GM21786 (cell line): ENCODE results near the gene AASS.

Experiments used
- ATAC-seq: cut with Tn5 transposase; IDR thresholded peaks from one replicate; pipeline ENCODE4 v1.9.1; 2021; ENCODE audit not compliant: unreplicated experiment

AASS gene

DNA sequence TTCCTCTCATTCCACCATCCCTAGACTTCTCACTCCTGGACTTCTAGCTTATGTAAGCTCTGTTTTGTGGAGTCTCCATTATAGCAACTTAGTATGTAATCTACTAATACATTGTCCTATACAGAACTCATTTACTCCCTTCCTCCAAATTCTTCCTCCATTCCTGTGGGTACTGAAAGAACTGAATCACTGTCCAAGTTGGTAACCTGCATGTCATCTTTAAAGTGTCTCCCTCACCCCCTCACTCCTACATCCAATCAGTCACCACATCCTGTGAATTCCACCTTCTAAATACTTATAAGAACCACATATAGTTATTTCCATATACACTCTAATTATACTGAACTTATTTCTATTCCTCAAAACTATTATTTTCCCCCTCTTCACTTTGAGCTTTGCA is 20.3 kb downstream of the AASS start:
- ATAC-seq = no peak

DNA sequence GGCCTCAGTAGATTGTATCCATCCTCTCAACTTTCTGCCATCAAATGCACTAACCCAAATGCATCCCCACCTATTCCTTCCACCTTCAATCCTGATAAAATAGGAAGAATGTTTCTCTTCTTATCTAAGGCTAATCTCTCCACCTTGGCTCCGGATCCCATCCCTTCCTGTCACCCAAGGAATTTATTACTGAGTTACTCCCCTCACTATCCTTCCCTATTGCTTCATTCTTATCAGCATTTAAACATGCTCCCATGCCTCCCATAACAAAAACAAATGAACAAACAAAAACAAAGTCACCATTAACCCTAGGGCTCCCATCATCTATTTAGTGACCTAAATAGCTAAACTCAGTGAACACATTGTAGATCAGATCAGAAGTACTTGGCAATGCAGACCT is 25.3 kb downstream of the AASS start:
- ATAC-seq = no peak

DNA sequence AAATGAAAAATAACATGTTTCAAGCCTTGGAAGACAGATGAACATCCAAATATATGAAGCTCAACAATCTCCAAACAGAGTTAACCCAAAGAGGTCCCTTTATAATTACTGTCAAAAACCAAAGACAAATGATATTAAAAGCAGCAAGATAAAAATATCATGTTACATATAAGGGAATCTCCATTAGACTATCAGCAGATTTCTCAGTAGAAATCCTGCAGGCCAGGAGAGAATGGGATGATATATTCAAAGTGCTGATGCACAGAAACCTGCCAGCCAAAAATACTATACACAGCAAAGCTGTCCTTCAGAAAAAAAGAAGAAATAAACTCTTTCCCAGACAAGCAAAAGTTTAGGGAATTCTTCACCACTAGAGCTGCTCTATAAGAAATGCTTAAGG is 41.0 kb downstream of the AASS start:
- ATAC-seq = no peak

DNA sequence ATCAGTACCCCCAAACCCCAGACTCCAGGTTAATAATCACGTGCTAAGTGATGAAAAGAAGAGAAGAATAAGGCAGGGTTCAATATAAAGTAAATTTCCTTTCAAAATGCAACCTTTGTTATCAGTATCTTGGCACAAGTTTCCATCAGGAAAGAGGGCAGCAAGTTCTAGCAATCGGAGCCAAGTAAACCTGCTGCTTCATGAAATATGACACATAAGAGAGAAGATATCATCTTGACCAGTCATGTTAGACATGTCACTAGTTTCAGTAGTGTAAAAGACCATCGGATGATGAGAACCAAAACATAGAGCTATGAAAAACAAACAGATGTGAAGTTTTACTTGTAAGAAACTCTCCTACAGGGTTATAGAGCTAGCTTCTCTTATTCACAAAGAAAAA is 44.0 kb downstream of the AASS start:
- no peak for ATAC-seq

DNA sequence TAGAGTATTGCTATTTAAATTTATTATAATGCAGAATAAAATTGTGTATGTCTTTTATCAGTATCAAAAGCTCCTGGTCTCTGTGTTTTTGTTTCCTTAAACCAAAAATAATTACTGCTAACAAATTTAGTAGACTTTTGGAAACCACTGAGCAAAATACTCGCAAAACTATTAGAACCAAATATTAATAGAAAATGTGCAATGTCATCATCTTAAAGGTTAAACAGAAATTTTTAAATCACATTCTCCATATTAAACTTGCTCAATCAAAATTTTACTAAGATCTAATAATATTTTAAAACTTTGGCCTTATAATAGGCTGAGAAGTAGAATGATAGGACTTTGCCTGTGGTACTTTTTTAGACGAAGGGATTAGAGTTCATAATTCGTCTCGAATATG is 48.4 kb downstream of the AASS start:
- ATAC-seq = no peak

DNA sequence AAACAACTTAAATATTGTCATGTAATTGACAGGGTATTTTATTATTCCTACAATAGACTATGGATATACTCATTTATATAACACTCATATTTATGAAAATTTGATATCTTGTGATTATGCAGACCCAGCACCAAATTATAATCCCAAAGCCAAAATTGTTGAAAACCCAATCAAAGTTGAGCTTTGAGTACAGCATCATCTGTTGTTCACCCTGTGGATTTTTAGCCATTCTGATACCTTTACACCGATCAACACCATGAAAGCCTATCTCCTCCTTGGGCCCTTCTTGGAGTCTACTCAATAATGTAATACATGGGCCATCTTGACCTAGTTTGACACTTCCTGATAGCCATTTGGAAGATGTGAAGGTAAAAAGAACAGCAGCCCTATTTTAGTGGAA is 49.5 kb downstream of the AASS start:
- ATAC-seq = no peak

DNA sequence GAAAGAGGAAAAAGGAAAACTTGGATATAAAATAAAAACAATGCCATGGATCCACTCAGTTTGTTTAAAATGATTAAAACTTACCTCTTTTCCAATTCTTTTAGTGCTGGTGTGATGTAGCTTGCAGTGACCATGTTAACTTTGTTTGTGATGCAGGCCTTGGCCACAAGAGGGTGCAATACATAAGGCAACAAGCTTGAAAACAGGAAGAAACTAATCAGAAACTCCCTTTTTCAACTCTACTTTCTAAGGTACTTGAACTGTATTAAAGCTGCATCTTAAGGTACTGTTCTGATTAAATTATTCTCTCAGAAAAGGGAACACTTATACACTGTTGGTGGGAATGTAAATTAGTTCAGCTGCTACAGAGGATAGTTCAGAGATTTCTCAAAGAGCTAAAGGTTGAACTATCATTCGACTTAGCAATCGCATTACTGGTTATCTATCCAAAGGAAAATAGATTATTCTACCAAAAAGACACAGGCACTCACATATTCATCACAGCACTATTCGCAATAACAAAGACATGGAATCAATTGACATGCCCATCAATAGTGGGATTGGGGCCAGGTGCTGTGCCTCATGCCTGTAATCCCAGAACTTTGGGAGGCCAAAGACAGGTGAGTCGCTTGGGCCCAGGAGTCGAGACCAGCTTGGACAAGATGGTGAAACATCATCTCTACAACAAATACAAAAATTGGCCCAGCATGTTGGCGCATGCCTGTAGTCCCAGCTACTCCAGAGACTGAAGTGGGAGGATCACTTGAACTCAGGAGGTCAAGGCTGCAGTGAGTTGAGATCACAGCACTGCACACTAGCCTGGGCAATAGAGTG is 50.9 kb downstream of the AASS start:
- ATAC-seq = peak; percentile 97

DNA sequence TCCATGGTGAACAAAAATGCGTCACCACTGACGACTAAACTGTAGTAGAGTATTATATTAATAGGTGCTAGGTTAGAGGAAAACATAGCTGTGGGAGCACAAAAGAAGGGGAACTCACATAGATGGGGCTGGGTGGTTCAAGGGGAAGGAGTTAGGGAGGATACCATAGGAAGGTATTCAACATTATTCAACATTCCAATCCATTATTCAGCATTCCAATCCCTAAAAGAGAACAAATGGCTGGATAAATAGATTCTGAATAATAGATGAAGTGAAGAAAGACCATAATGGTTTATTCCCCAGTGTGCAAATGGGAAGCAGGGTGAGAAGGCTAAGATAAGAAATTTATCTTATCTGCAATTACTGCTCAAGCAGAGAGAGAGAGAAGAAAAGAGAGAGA is 61.4 kb downstream of the AASS start:
- ATAC-seq = no peak

DNA sequence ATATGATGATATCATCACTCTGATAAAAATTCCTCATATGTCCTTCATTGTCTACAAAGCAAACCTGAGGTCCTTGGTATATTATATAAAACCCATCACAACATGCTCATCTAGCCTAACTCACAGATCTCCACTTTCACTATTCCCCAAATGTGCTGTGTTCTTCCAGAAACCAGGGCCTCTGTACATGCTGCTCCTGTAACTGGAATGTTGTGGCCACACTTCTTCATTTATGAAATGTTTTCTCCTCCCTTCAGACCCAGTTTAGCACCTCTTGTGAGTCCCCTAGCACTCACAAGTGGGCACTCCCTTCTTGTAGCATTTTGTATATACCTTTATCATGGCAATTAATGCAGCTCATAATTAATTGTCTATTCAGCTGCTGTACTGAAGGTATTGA is 61.9 kb downstream of the AASS start:
- ATAC-seq = no peak

DNA sequence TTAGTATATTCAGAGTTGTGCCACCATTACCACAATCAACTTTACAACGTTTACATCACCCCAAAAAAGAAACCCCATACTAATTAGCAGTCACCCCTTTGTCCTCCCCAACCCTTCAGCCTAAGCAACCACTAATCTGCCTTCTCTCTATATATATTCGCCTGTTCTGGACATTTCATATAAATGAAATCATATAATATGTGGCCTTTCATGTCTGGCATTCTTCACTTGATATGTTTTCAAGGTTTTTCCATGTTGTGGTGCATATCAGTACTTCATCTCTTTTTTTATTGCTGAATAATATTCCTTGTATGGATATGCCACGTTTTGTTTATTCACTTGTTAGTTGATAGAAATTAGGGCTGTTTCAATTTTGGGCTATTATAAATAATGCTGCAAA is 70.4 kb downstream of the AASS start:
- ATAC-seq = no peak

DNA sequence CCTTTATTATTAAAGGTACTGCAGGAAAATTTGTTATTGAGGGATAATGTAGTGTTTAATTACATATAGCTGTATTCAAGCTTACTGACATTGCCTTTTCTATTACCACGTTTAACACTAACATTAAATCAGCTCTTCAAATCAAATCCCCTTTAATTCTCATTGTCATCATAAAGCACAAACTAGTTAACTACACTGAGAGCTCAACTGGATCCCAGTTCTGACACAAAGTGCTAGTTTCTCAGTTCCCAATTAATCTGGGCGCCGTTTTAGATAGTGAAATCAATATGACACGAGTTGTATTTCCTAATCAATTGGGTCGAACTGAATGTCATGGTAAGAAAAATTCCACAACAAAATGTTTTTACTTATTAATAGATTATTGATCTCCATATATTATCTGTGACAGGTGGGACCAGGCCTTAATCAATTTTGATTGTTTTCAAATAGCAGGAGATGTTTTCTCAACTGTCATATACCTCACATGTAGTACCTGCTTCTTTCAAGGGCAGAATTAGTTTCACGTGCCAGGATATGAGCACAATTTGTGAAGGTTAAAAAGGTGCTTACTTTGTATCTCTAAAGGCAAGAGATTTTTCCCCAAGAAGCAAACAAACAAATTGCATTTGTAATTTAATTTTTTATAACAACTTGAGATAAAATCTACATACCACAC is 71.0 kb downstream of the AASS start:
- no peak for ATAC-seq

DNA sequence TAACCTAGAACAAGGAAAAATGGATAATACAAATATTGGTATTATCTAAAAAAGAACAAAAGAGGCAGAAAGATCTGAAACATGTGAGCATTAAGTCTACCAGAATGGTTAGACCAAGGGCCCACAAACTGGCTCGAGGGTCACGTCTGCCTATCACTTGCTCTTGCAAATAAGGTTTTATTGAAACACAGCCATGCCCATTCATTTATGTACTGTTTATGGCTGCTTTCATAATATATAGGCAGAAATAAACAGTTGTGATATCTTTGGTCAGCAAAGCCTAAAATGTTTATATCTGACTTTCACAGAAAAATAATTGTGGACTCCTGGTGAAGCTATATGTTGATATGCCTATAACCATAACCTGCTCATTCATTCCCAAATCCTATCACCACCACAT is 71.8 kb downstream of the AASS start:
- ATAC-seq = no peak

DNA sequence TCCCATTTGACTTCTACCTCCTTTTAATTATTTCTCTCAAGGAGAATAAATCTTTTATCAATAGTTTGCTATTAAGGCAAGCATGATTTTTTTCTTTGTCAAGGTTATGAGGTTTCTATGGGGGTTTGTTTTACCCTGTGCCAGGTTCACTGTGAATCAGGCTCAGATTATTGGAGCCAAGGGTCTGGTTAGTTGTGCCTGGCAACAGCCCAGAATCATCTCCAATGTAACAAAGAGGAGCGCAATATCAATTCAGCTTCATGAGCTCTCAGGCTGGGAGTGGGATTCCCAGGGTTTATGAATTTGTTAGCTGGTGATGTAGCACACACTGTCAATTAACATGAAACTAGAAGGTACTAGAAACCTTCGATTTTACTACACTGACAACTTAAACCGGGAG is 73.2 kb downstream of the AASS start:
- no peak for ATAC-seq

DNA sequence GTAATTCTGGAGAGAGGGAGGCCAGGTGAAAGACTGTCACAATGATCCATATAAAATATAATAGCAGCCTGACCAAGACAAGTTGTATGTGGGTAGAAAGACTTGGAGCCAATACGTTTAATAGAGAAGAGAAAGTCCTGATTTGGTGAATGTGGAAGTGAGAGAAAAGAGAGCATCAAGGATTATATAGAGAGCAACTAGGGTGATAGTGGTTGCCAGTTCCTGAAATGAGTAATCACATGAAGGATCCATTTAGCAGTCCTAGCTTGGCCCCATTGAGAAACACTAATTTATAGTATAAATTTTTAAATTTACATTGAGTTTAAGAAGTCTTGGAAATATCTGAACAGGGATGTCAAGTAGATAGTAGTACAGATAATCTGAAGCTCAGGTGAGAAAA is 74.0 kb downstream of the AASS start:
- no peak for ATAC-seq

DNA sequence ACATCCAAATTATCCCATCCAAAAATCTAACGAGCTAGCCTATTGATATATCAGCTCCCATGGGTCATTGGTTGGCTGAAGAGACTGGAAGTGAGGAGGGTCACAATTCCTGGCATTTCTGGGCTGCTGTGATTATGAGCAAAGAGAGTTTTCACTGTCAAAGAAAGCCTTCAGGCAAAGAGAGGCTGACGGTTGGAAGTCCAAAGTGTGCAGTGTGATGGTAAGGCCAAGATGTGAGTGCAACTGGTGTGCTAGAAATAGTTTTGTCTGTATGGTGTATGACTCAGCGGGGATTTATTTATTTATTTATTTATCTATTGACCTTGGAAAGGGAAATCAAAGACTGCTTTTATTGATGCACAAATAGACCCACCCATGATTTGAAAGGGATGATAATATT is 75.0 kb downstream of the AASS start:
- no peak for ATAC-seq

DNA sequence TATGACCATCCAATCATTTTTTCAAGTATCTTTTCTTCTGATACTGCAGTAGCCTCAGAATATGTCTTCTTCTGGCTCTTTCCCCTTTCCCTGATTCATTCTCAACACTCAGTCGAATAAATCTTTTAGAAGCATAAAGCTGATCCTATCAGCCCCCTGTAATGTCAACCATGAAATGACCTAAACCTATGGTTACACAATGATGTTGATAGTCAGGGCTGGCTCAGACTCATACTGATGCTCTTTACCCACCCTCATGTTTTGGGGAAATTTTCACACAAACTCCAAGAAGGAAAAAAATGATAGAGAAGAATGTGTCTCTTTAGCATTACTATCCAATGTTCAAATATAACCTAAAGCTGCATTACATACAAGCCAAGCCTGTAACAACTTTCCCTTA is 76.0 kb downstream of the AASS start:
- ATAC-seq = no peak

DNA sequence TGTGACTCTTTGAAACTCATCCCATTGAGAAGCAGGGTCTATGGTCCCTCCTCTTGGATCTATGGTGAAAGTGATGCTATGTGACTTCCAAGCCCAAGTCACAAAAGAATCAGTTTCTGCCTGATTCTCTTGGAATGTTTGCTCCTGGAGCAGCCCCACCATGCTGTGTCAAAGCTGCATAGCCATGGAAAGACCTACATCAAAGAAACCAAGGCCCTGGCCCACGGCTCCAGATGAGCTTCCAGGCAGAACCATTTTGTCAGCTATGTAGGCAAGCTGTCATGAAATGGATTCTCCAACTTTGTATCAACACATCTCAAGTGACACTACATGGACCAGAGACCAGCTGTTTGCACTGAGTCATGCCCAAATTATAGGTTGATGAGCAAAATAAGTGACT is 77.0 kb downstream of the AASS start:
- no peak for ATAC-seq

DNA sequence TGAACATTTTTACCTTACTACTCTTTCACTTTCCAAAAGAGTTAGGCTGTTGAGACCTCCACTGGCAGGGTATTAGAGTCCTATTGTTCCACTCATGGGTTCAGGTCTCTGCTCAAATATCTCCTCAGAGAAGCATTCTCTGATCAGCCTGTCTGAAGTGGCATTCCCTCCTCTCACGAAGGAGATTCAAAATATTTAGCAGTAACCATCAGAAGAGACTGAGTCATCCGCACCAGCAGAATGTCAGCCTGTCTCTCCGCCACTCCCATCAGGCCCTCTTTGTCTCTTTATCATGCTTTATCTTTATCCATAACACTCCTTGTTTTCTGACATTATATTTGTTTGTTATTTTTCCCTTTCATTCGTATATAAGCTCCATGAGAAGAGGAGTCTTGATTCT is 79.1 kb downstream of the AASS start:
- ATAC-seq = no peak

DNA sequence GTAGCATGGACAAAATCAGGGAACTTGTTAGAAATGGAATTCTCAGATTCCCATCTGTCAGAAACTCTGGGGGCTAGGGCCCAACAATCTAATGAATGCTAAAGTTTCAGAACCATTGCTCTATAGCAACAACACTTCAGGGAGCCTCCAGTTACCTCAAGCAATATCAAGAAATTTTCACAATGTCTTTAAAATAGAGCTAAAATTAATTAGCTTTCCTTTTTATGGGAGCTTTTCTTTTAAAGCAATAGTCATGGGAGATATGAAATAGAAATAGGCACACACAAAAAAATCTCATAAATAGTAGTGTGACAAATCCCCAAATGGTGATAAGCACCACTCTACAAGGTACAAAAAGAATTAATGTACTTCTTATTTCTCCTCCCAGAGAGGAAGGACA is 80.9 kb downstream of the AASS start:
- no peak for ATAC-seq

DNA sequence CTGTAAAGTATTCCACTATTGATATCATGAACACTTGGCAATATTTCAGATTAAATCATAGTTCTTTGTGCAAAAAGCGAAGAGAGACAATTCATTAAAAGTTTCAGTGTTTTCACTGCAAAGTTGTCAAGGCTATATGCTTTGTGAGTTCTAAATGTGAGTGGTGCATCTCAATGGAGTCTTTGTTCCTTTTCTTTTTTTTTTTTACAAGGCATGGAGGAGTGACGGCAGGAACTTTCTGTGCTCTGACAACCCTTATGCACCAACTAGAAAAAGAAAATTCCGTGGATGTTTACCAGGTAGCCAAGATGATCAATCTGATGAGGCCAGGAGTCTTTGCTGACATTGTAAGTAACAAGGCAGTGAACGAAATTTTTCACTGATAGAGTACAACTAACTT is 84.5 kb downstream of the AASS start:
- ATAC-seq = no peak

DNA sequence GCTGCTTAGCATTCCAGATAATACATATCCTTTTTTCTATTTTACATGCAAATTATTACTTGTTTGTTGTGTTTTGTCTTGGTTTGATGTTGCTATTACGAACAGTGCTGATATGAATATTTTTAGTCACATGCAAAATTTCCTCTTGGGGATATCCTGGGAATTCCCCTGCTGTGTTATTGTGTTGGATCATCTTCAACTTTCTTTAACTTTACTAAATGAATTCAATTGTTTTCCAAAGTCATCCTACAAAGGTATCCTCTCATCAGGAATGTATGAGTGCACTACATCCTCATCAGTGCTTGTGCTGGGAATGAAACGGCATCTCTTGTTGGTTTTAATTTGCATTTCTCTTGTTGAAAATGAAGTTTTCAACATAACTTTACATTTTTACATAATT is 87.1 kb downstream of the AASS start:
- no peak for ATAC-seq

DNA sequence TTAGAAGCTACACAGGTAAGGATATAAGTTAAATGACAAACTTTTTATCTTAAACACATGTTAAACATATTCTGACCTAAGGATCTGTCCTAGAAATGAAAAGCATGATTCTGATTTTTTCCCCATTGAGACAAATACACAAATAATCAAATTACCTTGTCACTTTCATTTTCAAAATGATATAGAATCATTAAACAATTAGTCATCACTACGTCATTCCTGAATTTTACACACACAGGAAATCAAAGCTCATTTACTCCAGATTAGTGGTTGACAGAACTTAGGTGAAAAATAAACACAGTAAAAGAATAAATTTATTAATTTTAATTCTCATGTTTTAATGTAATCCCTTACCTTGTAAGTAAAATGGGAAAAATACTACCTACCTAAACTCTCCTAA is 89.0 kb downstream of the AASS start:
- ATAC-seq = no peak

DNA sequence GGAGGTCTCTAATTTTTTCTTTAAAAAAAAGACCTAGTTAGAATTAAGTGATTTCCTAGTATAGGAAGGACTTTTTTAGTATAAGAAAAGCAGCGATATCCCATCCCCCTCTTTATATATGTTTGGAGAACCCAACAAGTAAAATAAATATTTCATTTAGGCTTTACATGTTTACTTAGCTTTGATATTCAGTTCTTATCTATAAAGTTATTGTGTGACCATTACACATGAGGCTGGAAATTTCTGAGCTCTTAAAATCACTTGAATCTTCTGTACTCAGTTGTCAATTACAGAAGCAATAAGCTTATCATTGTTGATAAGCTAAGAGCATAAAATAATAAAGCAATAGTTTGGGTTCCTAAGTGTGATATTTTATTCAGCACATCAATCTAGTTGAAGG is 89.7 kb downstream of the AASS start:
- no peak for ATAC-seq
